ENCODE data around the gene DNASE1L1.
A peak's percentile ranks its signal among the peaks of the same experiment; 100 is the strongest.

The DNASE1L1 gene

DNA sequence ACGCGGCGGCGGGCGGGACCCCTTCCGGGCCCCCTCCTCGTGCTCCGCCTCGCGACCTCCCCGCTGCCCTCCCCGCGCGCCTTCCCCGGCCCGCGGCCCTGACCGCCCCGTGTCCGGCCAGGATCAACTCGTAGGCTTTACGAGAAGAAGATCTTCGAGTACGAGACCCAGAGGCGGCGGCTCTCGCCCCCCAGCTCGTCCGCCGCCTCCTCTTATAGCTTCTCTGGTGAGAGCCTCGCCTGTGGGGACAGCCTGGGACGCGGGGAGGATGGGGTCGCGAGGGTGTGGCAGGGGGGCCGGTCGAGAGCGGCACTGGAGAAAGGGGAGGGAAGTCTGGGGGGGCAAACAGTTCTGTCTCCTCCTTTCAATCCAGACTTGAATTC, 29.5 kb downstream of the DNASE1L1 start:
- Histone ChIP-seq H3K4me1 (ENCODE audit: control insufficient read depth, insufficient read depth, low read length, poor library complexity, severe bottlenecking) (peaks cover 3% of the 10 kb centered on the region), H3K4me3 (ENCODE audit: extremely low read depth, insufficient read depth, low read length, poor library complexity, severe bottlenecking) (peak overlapping the region; percentile 66), H3K27ac (ENCODE audit: low read depth, low read length, severe bottlenecking) (peak overlapping the region; percentile 95), H3K9me3 (ENCODE audit: control insufficient read depth, low read length) (no peaks in the 10 kb centered on the region), H3K36me3 (ENCODE audit: control insufficient read depth, insufficient read depth, low read length) (peaks cover 12% of the 10 kb centered on the region)
- 0% methylated on average over 15 to 23 of the region's 38 CpGs for WGBS, 2 experiments (ENCODE audit: insufficient coverage in 2 of 2)

DNA sequence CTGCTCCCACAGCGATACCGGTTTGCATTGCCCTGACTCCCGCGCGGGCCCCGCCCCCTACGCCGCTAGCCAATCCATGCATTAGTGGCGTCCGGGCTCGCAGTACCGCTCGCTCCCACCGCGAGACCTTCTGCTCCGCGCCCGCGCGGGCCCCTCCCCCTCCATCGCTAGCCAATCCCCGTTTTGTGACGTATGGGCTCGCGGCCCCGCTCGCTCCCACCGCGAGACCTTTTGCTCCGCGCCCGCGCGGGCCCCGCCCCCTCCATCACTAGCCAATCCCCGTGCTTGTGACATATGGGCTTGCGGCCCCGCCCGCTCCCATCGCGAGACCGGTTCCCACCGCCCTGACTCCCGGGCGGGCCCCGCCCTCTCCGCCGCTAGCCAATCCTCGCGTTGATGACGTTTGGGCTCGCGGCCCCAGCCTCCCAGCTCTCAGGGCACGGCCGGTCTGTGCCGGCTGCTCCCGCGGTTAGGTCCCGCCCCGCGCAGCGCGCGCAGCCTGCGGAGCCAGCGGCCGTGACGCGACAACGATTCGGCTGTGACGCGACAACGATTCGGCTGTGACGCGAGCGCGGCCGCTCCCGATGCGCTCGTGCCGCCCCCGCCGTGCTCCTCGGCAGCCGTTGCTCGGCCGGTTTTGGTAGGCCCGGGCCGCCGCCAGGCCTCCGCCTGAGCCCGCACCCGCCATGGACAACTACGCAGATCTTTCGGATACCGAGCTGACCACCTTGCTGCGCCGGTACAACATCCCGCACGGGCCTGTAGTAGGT, 30.1 kb downstream of the DNASE1L1 start, which contains the start of gene EMD:
Gene EMD (plus strand): TSS at position 497 of the 770 bp plus-strand sequence. CDS start 190 bp downstream, at position 687.
- Histone ChIP-seq H3K4me3 (ENCODE audit: extremely low read depth, insufficient read depth, low read length, poor library complexity, severe bottlenecking) (peak within 1 kb of the TSS; percentile 66), H3K27ac (ENCODE audit: low read depth, low read length, severe bottlenecking) (peak within 1 kb of the TSS; percentile 95), H3K9me3 (ENCODE audit: control insufficient read depth, low read length) (no peaks in the 10 kb centered on the region), H3K4me1 (ENCODE audit: control insufficient read depth, insufficient read depth, low read length, poor library complexity, severe bottlenecking) (peaks cover 3% of the 10 kb centered on the region), H3K36me3 (ENCODE audit: control insufficient read depth, insufficient read depth, low read length) (peaks cover 12% of the 10 kb centered on the region)
- 0% methylated on average over 56 to 63 of the region's 103 CpGs for WGBS, 2 experiments (ENCODE audit: insufficient coverage in 2 of 2)

DNA sequence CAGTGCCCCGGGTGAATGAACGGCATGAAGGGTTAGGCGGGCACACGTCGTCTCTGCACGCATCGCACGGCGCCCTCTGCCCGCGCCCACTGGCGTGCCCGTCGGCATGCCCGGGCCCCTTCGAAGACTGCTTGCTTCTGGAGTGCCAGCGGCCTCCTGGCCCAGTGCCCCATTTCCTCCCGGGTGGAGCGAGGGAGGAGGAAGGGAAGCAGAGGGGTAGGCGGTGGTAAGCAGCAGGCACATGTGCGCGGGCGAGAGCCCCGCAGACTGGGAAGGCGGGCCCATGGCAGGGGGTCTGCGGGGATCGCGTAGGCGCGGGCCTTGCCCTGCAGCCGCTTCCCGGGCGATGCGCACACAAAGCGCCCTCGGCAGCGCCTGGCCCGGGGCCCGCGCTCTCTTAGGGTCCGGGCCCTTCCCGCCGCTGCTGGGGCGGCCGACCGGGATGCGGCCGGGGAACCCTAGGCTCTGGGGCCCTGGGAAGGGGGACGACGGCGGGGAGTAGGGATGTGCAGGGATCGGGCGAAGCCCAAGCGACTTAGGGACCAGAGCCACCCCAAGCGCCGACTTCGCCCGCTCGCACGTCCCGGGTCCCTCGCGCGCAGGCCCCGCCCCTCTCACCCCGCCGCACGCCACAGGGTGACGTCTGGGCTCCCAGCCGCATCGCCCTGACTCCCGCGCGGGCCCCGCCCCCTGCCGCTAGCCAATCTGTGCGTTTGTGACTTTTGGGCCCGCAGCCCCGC, 30.8 kb downstream of the DNASE1L1 start:
- H3K9me3 ChIP-seq (ENCODE audit: control insufficient read depth, low read length), result no peaks in the 10 kb centered on the region
- H3K36me3 ChIP-seq (ENCODE audit: control insufficient read depth, insufficient read depth, low read length), result peaks cover 12% of the 10 kb centered on the region
- H3K4me3 ChIP-seq (ENCODE audit: extremely low read depth, insufficient read depth, low read length, poor library complexity, severe bottlenecking), result peak overlapping the region; percentile 40
- peak overlapping the region; percentile 92 for H3K27ac ChIP-seq (ENCODE audit: low read depth, low read length, severe bottlenecking)
- peaks cover 6% of the 10 kb centered on the region for H3K4me1 ChIP-seq (ENCODE audit: control insufficient read depth, insufficient read depth, low read length, poor library complexity, severe bottlenecking)
- 0 to 4% methylated on average over 30 to 37 of the region's 79 CpGs for WGBS, 2 experiments (ENCODE audit: insufficient coverage in 2 of 2)

DNA sequence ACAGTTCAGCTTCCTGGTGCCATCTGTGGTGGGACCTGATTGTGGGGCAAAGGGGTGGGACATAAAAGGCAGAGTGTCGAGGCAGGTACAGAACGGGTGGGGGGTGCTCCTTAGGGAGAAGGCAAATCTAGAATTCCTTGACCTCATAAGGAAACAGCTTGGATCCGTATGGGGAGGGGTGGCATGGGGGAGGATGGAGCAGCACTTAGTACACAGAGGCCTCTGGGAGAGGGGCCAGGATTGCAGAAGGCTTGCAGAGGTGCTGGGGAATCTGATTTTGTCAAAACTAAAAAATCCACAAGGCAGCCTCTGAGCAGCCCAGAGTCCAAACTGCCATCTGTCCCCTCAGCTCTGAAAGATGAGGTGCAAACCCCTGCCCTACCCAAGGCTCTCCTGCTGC, 32.3 kb downstream of the DNASE1L1 start:
- no peaks in the 10 kb centered on the region for H3K9me3 ChIP-seq (ENCODE audit: control insufficient read depth, low read length)
- 80% methylated on average over 1 of the region's 3 CpGs; no CpG with 5 or more reads in 1 of the 2 experiments for WGBS, 2 experiments (ENCODE audit: insufficient coverage in 2 of 2)

DNA sequence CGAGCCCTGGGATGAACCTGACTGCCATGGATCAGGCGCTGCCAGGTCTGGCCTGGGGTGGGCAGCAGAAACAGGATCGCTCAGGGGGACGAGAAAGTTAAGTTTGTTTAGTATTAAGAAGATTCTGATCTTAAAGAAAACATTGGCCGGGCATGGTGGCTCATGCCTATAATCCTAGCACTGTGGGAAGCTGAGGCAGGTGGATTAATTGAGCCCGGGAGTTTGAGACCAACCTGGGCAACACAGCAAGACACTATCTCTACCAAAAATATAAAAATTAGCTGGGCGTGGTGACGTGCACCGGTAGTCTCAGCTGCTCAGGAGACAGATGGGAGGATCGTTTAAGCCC, 33.9 kb downstream of the DNASE1L1 start:
- H3K4me1 ChIP-seq (ENCODE audit: control insufficient read depth, insufficient read depth, low read length, poor library complexity, severe bottlenecking), result peaks cover 11% of the 10 kb centered on the region
- H3K36me3 ChIP-seq (ENCODE audit: control insufficient read depth, insufficient read depth, low read length), result peaks cover under 1% of the 10 kb centered on the region
- 81 to 91% methylated on average over 3 to 4 of the region's 10 CpGs for WGBS, 2 experiments (ENCODE audit: insufficient coverage in 2 of 2)
- no peaks in the 10 kb centered on the region for H3K9me3 ChIP-seq (ENCODE audit: control insufficient read depth, low read length)
- no peak overlapping the region for H3K27ac ChIP-seq (ENCODE audit: low read depth, low read length, severe bottlenecking)
- H3K4me3 ChIP-seq (ENCODE audit: extremely low read depth, insufficient read depth, low read length, poor library complexity, severe bottlenecking), result no peak overlapping the region

More for the DNA sequence above, 32.3 kb downstream of the DNASE1L1 start:
- Histone ChIP-seq H3K36me3 (ENCODE audit: control insufficient read depth, insufficient read depth, low read length) (peaks cover 12% of the 10 kb centered on the region), H3K4me1 (ENCODE audit: control insufficient read depth, insufficient read depth, low read length, poor library complexity, severe bottlenecking) (peaks cover 14% of the 10 kb centered on the region), H3K4me3 (ENCODE audit: extremely low read depth, insufficient read depth, low read length, poor library complexity, severe bottlenecking) (no peak overlapping the region), H3K27ac (ENCODE audit: low read depth, low read length, severe bottlenecking) (no peak overlapping the region)

DNA sequence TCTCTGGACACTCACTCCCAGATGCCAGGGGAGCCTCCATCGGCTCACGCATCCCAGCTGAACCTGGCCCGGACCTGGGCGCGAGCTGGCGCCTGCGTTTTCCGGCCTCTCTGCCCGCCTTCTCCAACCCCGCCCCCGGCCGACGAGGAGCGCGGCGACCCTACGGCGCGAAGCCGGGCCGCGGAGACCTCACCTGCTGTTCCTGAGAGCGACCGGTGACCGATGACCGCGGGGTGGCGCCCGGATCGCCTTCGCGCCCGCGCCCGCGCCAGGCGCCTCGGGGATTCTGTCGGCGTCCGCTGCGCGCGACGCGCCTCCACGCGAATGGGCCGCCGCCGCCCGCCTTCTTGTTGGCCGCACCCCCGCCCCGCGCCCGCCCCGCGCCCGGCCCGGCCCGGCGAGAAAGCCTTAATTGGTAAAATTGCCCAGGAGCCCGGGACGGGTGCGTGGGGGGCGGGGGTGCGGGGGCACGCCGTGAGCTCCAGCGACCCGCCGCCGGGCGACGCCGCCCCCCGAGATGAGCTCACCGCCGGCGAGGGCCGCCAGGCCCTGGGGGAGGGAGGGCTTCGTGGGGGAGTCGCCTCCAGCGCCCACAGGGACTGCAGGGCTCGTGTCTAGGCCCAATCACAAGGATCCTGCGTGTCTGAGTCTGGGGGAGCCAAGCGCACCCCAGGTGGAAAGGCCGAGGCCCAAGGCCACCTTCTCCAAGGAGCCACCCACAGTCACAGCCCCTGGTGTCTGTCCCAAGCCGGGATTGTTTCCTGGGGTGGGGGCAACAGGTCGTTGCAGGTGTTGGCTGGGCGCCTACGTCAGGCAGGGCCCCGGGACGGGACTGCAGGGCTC, 34.5 kb downstream of the DNASE1L1 start, which contains the start of gene FLNA:
Gene FLNA (minus strand): TSS at position 322 of the 843 bp plus-strand sequence. CDS start 3,389 bp downstream, outside the sequence.
- Histone ChIP-seq H3K4me3 (ENCODE audit: extremely low read depth, insufficient read depth, low read length, poor library complexity, severe bottlenecking) (peak within 1 kb of the TSS; percentile 33), H3K27ac (ENCODE audit: low read depth, low read length, severe bottlenecking) (no peak within 1 kb of the TSS), H3K4me1 (ENCODE audit: control insufficient read depth, insufficient read depth, low read length, poor library complexity, severe bottlenecking) (peaks cover 11% of the 10 kb centered on the region), H3K9me3 (ENCODE audit: control insufficient read depth, low read length) (no peaks in the 10 kb centered on the region), H3K36me3 (ENCODE audit: control insufficient read depth, insufficient read depth, low read length) (no peaks in the 10 kb centered on the region)
- 0 to 17% methylated on average over 10 to 33 of the region's 95 CpGs for WGBS, 2 experiments (ENCODE audit: insufficient coverage in 2 of 2)

DNA sequence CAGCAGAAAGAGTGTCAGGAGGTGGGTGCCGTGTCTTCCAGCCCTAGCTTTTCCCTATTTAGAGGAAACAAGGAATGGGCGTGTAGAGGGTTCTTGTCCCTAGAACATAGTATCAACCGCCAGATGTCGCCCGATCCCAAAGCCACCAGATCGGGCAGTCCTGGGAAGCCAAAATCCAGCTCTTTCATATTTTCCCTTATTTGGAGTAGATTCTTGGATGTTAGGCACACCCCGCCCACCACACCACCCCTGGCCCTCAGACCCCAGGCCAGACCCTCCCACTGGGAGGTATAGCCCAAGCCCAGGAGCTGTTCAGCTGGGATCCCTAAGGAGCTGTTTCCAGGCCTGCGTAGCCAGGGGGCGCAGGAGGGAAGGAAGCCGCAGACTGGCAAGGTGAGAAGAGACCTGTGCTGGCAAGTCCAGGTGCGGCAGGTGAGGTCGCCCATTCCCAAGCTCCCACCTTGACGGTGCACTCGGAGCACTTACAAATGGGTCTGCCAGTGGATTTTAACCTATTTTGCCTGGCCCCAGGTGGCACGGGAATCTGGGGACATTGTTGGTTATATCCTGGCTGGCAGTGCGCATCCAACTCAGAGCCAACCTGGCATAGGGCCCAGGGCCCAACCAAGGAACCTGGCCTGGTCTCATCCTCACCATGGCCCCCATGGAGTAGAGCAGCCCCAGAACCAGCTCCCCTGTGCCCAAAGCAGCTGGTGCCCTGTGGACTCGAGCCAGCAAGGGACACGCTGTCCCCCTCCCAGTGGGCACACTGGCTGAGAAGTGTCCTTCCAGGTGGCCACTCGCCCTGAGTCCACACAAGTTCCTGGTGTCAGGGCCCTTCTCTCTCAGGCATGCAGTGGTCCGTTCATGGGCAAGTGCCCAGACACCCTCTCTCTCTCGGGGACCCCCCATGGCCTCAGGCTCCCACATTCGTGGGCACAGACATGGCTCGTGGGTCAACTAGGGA, 35.4 kb downstream of the DNASE1L1 start:
- peak overlapping the region; percentile 33 for H3K4me3 ChIP-seq (ENCODE audit: extremely low read depth, insufficient read depth, low read length, poor library complexity, severe bottlenecking)
- H3K9me3 ChIP-seq (ENCODE audit: control insufficient read depth, low read length), result no peaks in the 10 kb centered on the region
- WGBS, 2 experiments (ENCODE audit: insufficient coverage in 2 of 2), result 14 to 16% methylated on average over 8 to 13 of the region's 23 CpGs
- H3K4me1 ChIP-seq (ENCODE audit: control insufficient read depth, insufficient read depth, low read length, poor library complexity, severe bottlenecking), result peaks cover 11% of the 10 kb centered on the region
- no peak overlapping the region for H3K27ac ChIP-seq (ENCODE audit: low read depth, low read length, severe bottlenecking)
- no peaks in the 10 kb centered on the region for H3K36me3 ChIP-seq (ENCODE audit: control insufficient read depth, insufficient read depth, low read length)

DNA sequence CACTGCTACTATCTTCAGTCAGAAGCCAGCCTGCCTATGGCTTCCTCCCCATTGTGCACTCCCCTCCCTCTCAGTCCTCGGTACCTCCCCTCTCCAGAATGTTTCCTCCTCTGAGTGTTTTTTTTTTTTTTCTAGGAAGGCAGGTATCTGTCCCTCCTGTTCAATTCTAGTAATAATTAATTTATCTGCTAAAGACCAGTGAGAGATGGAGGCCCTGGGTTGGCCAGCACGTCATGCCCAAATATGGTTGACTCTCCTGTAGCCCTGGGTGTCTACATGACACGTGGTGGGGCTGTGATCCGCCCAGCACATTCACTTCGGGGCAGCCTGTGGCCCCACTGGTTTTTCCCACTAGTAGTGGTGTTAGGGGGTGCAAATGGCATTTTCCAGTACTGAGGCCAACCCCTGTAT, 36.4 kb downstream of the DNASE1L1 start:
- Histone ChIP-seq H3K4me1 (ENCODE audit: control insufficient read depth, insufficient read depth, low read length, poor library complexity, severe bottlenecking) (peaks cover 14% of the 10 kb centered on the region), H3K9me3 (ENCODE audit: control insufficient read depth, low read length) (no peaks in the 10 kb centered on the region), H3K27ac (ENCODE audit: low read depth, low read length, severe bottlenecking) (no peak overlapping the region), H3K36me3 (ENCODE audit: control insufficient read depth, insufficient read depth, low read length) (peaks cover 6% of the 10 kb centered on the region), H3K4me3 (ENCODE audit: extremely low read depth, insufficient read depth, low read length, poor library complexity, severe bottlenecking) (peak overlapping the region; percentile 62)
- no CpG with 5 or more reads among the region's 5 CpGs for WGBS, 2 experiments (ENCODE audit: insufficient coverage in 2 of 2)

DNA sequence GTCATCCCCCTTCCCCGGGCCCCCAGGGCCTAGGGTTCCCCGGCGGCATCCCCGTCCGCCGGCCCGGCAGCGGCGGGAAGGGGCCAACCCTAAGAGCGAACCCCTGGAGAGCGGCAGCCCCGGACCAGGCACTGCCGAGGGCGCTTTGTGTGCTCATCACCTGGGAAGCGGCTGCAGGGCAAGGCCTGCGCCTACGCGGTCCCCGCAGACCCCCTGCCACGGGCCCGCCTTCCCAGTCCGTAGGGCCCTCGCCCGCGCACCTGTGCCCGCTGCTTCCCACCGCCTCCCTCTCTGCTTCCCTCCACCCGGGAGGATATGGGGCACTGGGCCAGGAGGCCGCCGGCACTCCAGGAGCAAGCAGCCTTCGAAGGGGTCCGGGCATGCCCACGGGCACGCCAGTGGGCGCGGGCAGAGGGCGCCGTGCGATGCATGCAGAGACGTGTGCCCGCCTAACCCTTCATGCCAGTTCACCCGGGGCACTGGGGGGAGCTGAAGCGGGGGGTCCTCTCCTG, 37.2 kb downstream of the DNASE1L1 start:
- peaks cover 14% of the 10 kb centered on the region for H3K36me3 ChIP-seq (ENCODE audit: control insufficient read depth, insufficient read depth, low read length)
- H3K27ac ChIP-seq (ENCODE audit: low read depth, low read length, severe bottlenecking), result no peak overlapping the region
- peak overlapping the region; percentile 62 for H3K4me3 ChIP-seq (ENCODE audit: extremely low read depth, insufficient read depth, low read length, poor library complexity, severe bottlenecking)
- no peaks in the 10 kb centered on the region for H3K9me3 ChIP-seq (ENCODE audit: control insufficient read depth, low read length)
- H3K4me1 ChIP-seq (ENCODE audit: control insufficient read depth, insufficient read depth, low read length, poor library complexity, severe bottlenecking), result peaks cover 18% of the 10 kb centered on the region
- WGBS, 2 experiments (ENCODE audit: insufficient coverage in 2 of 2), result 4 to 18% methylated on average over 16 to 22 of the region's 43 CpGs

All from mesodermal cell (in vitro differentiated cells).